ELR (cell line): ENCODE data around the gene ULK3.

Experiments
- DNase-seq: peaks from one replicate; pipeline ENCODE4 v3.0.0-alpha.2; 2015; ENCODE audit warnings: low read depth

Gene ULK3

GRCh38 chr15:74822233-74822632, 20.7 kb downstream of the ULK3 start:
- DNase-seq = no peak

- DNase-seq = no peak
Measured at GRCh38 chr15:74821790-74822158, 21.2 kb downstream of the ULK3 start.

GRCh38 chr15:74821091-74821789, 21.7 kb downstream of the ULK3 start:
- DNase-seq = peak; percentile 28

GRCh38 chr15:74820056-74820455, 22.9 kb downstream of the ULK3 start:
- DNase-seq = no peak

- peak; percentile 50 for DNase-seq
Measured at GRCh38 chr15:74817370-74817737, 25.6 kb downstream of the ULK3 start.

GRCh38 chr15:74816624-74817369, 26.2 kb downstream of the ULK3 start:
- DNase-seq = no peak

GRCh38 chr15:74815961-74816360, 27.0 kb downstream of the ULK3 start:
- no peak for DNase-seq

GRCh38 chr15:74815121-74815934, 27.6 kb downstream of the ULK3 start:
- no peak for DNase-seq

- no peak for DNase-seq
Measured at GRCh38 chr15:74812533-74812932, 30.4 kb downstream of the ULK3 start, which contains the start of gene LMAN1L. Gene LMAN1L (plus strand): TSS chr15:74812835. CDS start chr15:74812855, 20 bp downstream.

GRCh38 chr15:74809956-74810355, 33.0 kb downstream of the ULK3 start:
- DNase-seq = peak; percentile 47

GRCh38 chr15:74809242-74809641, 33.7 kb downstream of the ULK3 start:
- DNase-seq = no peak

GRCh38 chr15:74808840-74809229, 34.1 kb downstream of the ULK3 start:
- no peak for DNase-seq

GRCh38 chr15:74808078-74808839, 34.7 kb downstream of the ULK3 start:
- peak; percentile 26 for DNase-seq

- DNase-seq = no peak
Measured at GRCh38 chr15:74807282-74807681, 35.7 kb downstream of the ULK3 start.

GRCh38 chr15:74804935-74805334, 38.0 kb downstream of the ULK3 start:
- no peak for DNase-seq

- DNase-seq = no peak
Measured at GRCh38 chr15:74802862-74803447, 40.0 kb downstream of the ULK3 start.

GRCh38 chr15:74802290-74802689, 40.7 kb downstream of the ULK3 start:
- no peak for DNase-seq

- no peak for DNase-seq
Measured at GRCh38 chr15:74801311-74801997, 41.5 kb downstream of the ULK3 start.

GRCh38 chr15:74800559-74801094, 42.3 kb downstream of the ULK3 start:
- no peak for DNase-seq

- peak; percentile 73 for DNase-seq
Measured at GRCh38 chr15:74799856-74800558, 42.9 kb downstream of the ULK3 start.
